Neuron (in vitro differentiated cells): ENCODE data around the gene CAMTA1.

Source experiments
- H2AFZ ChIP-seq: one replicate; pipeline ENCODE4 v1.6.1; 2013; ENCODE audit warnings: low read depth, mild to moderate bottlenecking, inconsistent platforms, low read length, moderate library complexity
- H3K27me3 ChIP-seq: one replicate; pipeline ENCODE4 v1.6.1; 2013; ENCODE audit warnings: low read length; ENCODE audit not compliant: insufficient read depth
- H3K36me3 ChIP-seq: one replicate; pipeline ENCODE4 v1.6.1; 2013; ENCODE audit warnings: low read length; ENCODE audit not compliant: insufficient read depth
- H3K4me1 ChIP-seq: one replicate; pipeline ENCODE4 v1.6.1; 2013; ENCODE audit warnings: low read length; ENCODE audit not compliant: insufficient read depth
- H3K4me3 ChIP-seq: 2 replicates; pipeline ENCODE4 v1.5.1; 2013; ENCODE audit warnings: mild to moderate bottlenecking, low read length, moderate library complexity
- H3K9me3 ChIP-seq: one replicate; pipeline ENCODE4 v1.6.1; 2013; ENCODE audit warnings: low read length

Gene CAMTA1

GRCh38 chr1:6904476-6905170, 119.4 kb downstream of the CAMTA1 start:
- Histone ChIP-seq H3K9me3 (no peaks in the 10 kb centered on the region), H2AFZ (no peak overlapping the region), H3K36me3 (no peaks in the 10 kb centered on the region), H3K4me3 (no peak overlapping the region), H3K4me1 (peaks cover 21% of the 10 kb centered on the region), H3K27me3 (no peaks in the 10 kb centered on the region)

DNA sequence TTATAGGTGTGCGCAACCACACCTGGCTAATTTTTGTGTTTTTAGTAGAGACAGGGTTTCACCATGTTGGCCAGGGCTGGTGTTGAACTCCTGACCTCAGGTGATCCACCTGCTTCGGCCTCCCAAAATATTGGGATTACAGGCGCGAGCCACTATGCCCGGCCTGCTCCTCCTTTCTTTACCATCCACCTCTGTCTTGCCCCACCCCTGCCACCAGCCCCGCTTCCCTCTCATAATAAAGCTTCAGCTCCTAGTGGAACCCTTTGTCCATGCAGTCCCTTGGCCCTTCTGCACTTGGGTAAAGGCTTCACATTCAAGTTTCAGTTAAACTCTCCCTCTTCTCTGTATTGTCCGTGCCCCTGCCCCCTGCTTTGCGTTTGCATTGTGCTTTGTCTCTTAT, 120.1 kb downstream of the CAMTA1 start:
- Histone ChIP-seq H3K4me1 (peaks cover 24% of the 10 kb centered on the region), H3K9me3 (no peaks in the 10 kb centered on the region), H3K36me3 (no peaks in the 10 kb centered on the region), H3K4me3 (no peak overlapping the region), H2AFZ (no peak overlapping the region), H3K27me3 (no peaks in the 10 kb centered on the region)

DNA sequence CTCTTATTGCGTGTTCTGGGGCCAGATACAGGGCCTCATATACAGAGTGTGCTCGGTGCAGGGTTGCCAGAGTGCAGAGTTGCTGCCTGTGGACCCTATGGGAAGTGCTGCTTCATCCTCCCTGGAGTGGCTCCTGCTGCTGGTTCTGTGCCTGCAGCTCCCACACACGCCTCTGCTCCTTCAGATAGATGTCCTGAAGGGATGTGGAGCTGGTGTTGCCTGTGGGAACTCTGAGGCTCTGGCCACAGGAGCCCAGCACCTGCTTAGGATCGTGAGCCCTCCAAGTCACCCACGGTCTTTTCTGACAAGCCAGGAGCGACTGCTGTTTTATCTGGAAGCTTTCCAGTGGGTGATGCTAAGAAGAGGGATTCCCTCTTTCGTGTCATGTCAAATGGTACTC, 120.5 kb downstream of the CAMTA1 start:
- no peaks in the 10 kb centered on the region for H3K27me3 ChIP-seq
- no peak overlapping the region for H2AFZ ChIP-seq
- H3K9me3 ChIP-seq = no peaks in the 10 kb centered on the region
- no peak overlapping the region for H3K4me3 ChIP-seq
- no peaks in the 10 kb centered on the region for H3K36me3 ChIP-seq
- H3K4me1 ChIP-seq = peaks cover 28% of the 10 kb centered on the region

DNA sequence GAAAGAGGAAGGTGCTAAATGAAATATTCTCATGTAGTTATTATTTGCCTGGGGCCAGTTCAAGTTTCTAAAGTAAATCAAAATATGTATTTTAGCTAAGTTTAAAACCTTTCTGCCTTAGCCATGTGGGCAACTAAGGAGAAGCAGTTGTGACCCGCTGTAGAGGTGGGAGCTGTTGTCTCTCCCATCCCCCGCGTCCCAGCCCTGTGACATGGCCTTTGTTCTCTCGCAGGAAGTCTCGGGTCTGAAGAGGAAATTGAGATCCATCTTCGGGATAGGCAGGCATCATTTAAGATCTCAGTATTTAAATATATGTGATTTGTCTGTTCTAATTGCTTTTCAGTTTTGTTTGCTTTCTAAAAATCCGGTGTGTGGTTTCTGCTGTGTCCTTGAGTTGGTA, 121.5 kb downstream of the CAMTA1 start:
- H3K36me3 ChIP-seq = no peaks in the 10 kb centered on the region
- peaks cover 38% of the 10 kb centered on the region for H3K4me1 ChIP-seq
- H2AFZ ChIP-seq = no peak overlapping the region
- no peaks in the 10 kb centered on the region for H3K27me3 ChIP-seq
- no peak overlapping the region for H3K4me3 ChIP-seq
- no peaks in the 10 kb centered on the region for H3K9me3 ChIP-seq

- H3K4me3 ChIP-seq = no peak overlapping the region
- peaks cover 40% of the 10 kb centered on the region for H3K4me1 ChIP-seq
- H3K27me3 ChIP-seq = no peaks in the 10 kb centered on the region
- no peaks in the 10 kb centered on the region for H3K9me3 ChIP-seq
- H2AFZ ChIP-seq = no peak overlapping the region
- H3K36me3 ChIP-seq = no peaks in the 10 kb centered on the region
Measured at GRCh38 chr1:6907201-6907600, 121.9 kb downstream of the CAMTA1 start.

DNA sequence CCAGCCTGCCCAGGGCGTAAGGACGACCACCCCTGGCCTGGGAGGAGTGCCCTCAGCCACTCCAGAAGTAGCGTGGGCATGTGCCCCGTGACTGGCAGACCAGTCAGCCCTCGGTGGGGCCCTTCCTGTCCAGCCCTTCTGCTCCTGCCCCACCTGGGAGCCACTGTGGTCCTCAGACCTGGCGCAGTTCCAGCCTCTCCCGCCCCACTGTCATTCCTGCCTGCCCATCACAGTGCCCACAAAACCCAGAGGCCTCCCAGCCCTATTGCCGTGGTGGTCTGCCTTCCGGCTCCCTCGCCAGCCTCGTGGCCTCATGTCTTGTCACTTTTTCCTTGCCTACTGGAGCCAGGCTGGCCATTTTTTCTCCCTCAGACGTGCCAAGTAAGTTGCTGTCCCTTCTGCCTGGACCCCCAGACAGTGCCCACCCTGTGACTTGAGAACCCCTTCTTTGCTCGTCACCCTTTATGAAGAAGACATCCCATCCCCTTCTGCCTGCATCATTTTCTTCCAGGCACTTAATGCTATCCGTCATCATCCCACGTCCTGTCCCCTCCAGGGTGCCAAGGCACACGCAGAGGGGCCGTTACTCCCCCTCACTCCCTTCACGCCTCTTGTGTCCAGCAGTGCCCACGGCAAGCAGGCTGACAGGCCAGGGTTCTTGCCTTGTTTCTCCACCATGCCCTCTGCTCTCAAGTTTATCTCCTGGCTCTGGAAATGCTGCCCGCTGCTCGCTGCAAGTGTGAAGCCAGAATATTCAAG, 122.6 kb downstream of the CAMTA1 start:
- Histone ChIP-seq H3K27me3 (no peaks in the 10 kb centered on the region), H3K4me1 (peaks cover 43% of the 10 kb centered on the region), H3K4me3 (no peak overlapping the region), H3K9me3 (no peaks in the 10 kb centered on the region), H2AFZ (no peak overlapping the region), H3K36me3 (no peaks in the 10 kb centered on the region)

DNA sequence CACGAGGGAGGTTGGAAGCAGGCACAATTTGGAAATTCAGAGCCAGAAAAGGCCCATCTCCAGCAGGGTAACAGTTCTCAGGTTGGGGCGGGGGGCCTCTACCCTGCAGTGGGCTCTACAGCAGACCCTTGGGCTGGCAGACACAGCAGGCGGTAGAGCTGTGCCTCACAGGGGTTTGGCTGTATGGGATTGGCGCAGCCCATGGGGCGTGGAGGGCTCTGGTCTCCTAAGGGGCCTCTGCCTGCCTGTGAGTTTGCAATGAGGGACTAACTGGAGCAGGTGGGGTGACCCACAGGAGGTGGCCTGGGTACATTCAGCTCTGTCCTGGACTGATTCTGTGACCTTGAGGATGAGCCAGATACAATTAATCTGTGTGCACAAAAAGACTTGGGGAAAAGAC, 124.1 kb downstream of the CAMTA1 start:
- no peak overlapping the region for H3K4me3 ChIP-seq
- H3K4me1 ChIP-seq = peaks cover 52% of the 10 kb centered on the region
- H2AFZ ChIP-seq = no peak overlapping the region
- H3K36me3 ChIP-seq = no peaks in the 10 kb centered on the region
- H3K9me3 ChIP-seq = no peaks in the 10 kb centered on the region
- no peaks in the 10 kb centered on the region for H3K27me3 ChIP-seq

GRCh38 chr1:6909857-6910256, 124.6 kb downstream of the CAMTA1 start:
- peaks cover 56% of the 10 kb centered on the region for H3K4me1 ChIP-seq
- H2AFZ ChIP-seq = no peak overlapping the region
- no peak overlapping the region for H3K4me3 ChIP-seq
- no peaks in the 10 kb centered on the region for H3K36me3 ChIP-seq
- no peaks in the 10 kb centered on the region for H3K9me3 ChIP-seq
- no peaks in the 10 kb centered on the region for H3K27me3 ChIP-seq

DNA sequence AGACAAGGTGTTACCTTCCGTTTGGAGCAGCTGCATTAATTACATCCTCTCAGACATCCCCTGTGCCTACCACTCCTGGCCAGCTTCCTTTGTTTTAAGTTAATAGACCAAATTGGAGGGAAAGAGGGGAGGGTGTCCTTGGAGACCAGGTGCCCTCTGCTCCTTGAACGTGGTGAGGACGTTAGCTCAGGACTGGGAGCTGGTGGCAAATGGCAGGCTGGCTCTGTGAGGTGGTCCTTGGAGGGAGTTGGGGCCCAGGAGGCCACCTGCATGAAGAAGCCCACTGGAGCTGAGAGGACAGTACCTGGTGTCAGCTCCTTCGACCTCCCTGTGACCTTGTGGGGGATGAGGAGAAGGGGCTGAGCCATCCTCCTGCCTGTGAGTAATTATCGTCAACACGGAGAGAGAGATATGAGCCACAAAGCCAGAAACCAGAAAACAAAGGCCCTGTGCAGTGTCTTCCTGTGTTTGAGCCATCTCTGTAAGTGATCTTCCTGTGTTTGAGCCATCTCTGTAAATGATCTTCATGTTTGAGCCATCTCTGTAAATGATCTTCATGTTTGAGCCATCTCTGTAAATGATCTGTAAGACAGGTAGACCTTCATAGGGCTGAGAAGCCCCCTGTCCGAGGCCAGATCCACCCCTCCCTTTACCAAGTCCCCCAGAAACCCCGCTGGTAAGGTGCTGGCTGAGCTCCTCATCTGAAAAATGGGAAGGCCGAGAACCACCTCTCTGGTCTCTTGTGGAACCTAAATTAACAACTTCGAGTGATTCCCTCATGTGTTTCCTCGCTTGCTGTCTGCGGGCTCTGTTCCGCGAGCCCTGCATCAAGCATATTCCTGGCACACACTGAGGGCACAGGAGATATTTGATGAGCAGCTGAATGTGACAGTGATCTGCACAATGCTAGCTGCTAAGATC, 126.0 kb downstream of the CAMTA1 start:
- no peak overlapping the region for H2AFZ ChIP-seq
- peaks cover 61% of the 10 kb centered on the region for H3K4me1 ChIP-seq
- H3K4me3 ChIP-seq = no peak overlapping the region
- H3K36me3 ChIP-seq = no peaks in the 10 kb centered on the region
- no peaks in the 10 kb centered on the region for H3K9me3 ChIP-seq
- no peaks in the 10 kb centered on the region for H3K27me3 ChIP-seq

DNA sequence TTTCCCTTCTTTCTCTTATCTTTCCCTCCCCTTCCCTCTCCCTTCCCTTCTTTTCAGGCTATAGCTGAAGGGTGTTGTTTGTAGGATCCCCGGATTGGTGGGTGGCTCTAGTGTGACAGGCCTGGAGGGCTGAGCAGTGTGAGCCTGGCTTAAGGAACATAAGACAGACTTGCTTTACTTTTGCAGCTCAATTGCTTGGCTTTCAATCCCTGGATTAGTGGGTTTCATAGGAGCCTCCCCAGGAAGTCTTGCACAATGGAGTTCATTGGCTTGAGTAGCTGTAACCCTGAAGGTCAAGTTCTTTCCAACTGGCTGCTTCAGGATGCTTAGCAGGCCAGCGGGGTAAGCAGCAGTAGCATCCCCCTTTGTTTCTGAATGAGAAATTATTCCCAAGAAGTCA, 126.7 kb downstream of the CAMTA1 start:
- H2AFZ ChIP-seq = no peak overlapping the region
- no peaks in the 10 kb centered on the region for H3K36me3 ChIP-seq
- H3K27me3 ChIP-seq = no peaks in the 10 kb centered on the region
- H3K4me1 ChIP-seq = peaks cover 54% of the 10 kb centered on the region
- no peak overlapping the region for H3K4me3 ChIP-seq
- H3K9me3 ChIP-seq = no peaks in the 10 kb centered on the region

DNA sequence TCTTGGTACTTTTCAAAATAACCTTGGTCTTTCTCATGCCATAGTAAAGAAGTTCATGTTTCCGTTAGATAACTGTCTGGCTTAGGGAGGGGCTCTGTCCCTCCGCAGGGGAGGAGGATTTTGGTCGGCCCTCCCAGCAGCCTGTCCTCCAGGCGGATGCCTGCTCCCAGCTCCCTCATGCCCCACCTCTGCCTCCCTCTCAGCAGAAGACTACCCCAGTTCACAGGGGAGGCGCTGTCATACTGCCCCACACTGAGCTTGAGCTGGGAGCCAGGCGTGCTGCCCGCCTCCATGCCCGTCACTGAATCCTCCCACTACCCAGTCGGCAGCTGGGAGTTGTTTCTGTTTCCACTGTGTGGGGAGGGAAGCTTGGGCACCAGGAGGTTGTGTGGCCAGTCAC, 127.3 kb downstream of the CAMTA1 start:
- H3K36me3 ChIP-seq = no peaks in the 10 kb centered on the region
- H3K4me1 ChIP-seq = peaks cover 49% of the 10 kb centered on the region
- no peak overlapping the region for H3K4me3 ChIP-seq
- H3K9me3 ChIP-seq = no peaks in the 10 kb centered on the region
- no peak overlapping the region for H2AFZ ChIP-seq
- H3K27me3 ChIP-seq = no peaks in the 10 kb centered on the region

DNA sequence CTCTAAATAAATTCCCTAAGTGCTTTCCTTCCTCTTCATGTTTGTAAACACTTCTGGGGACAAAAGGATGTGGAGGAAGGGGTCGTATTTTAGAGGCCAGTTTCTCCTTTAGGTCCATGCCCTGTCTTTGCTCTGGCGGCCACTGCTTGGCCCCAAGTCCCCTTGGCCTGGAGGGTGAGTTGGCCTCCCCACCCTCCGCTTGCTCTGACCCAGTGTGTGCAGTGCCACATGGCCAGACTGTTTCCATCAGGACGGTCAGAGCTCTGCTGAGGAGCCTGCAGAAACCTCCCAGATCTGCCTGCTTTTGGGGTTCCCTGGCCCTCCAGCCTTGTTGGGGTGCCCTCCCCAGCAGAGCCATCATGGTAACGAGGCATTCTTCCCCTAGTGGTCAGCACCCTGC, 127.8 kb downstream of the CAMTA1 start:
- no peak overlapping the region for H2AFZ ChIP-seq
- H3K4me1 ChIP-seq = peaks cover 49% of the 10 kb centered on the region
- H3K36me3 ChIP-seq = no peaks in the 10 kb centered on the region
- H3K4me3 ChIP-seq = no peak overlapping the region
- no peaks in the 10 kb centered on the region for H3K27me3 ChIP-seq
- H3K9me3 ChIP-seq = no peaks in the 10 kb centered on the region

DNA sequence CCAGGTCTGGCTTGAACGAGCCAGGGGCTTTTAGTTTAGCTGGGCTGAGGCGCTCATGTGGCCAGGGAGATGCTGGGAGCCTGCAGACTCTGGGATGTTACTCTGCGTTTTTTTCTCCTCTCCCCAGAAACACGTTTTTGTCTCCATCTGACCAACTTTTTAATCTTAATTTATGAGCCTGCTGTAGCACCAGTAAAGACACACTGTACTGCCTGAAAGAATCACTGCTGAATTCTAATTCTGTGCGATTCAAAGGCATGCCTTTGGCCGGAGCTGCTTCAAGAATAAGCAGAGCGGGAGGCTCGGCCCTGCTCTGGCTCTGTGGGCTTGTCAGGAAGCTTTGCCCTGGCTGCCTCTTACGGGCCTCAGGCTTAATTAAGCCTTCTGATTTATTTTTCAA, 129.5 kb downstream of the CAMTA1 start:
- no peaks in the 10 kb centered on the region for H3K27me3 ChIP-seq
- H3K4me1 ChIP-seq = peaks cover 49% of the 10 kb centered on the region
- no peak overlapping the region for H2AFZ ChIP-seq
- H3K36me3 ChIP-seq = no peaks in the 10 kb centered on the region
- H3K4me3 ChIP-seq = no peak overlapping the region
- no peaks in the 10 kb centered on the region for H3K9me3 ChIP-seq
